GM21515 (cell line): ENCODE measurements around the gene PRDX3.
A peak's percentile ranks its signal among the peaks of the same experiment; 100 is the strongest.
"Not testable (repeated sequence)": the region's sequence is repeated elsewhere in the genome, so short reads cannot be mapped to it uniquely, and the experiment has no call there.

ENCODE experiments used
- ATAC-seq: cut with Tn5 transposase; IDR thresholded peaks from one replicate; pipeline ENCODE4 v1.9.1; 2021; ENCODE audit not compliant: unreplicated experiment

The PRDX3 gene

GRCh38 chr10:119206603-119207365 is 28.2 kb upstream of the PRDX3 start:
- peak; percentile 55 for ATAC-seq

- ATAC-seq = no peak
Measured at GRCh38 chr10:119205894-119206602, 27.4 kb upstream of the PRDX3 start.

DNA sequence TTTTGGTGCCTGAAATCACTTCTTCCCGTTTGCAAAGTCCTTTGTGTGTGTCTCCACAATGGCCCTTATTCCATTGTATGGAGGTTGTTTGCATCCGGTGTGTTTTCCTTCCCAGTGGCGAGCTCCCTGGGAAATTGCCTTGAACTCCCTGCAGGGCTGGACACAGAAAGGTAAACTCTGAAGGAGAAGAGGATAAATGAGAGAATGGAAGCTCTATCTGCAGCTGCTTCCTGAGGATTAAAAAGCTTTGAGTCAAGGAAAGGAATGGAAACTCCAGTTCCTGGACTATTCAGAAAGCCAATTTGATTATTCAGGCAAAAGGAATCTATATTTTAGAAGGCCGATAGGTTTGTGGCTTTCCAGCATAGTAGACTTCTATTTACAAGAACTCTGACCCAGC is 24.4 kb upstream of the PRDX3 start:
- ATAC-seq = no peak

DNA sequence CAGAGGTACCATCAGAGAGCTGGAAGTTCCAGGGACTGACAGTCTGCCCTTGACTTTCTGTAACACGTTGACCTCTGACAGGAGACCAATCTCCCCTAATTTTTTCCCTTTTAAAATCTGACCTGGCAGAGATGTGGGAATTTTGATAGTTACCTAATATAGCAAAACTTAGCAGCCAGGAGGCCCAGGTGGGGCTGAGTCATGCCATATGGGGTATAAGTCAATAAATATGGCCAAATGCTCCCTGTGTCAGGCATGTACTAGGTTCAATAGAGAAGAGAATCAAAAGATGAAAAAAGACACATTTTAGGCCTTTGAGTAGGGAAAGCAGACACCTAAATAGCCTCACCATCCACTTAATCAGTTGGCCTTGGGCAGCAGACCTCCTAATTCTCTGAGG is 22.6 kb upstream of the PRDX3 start:
- no peak for ATAC-seq

- peak; percentile 56 for ATAC-seq
Measured at GRCh38 chr10:119199231-119199992, 20.8 kb upstream of the PRDX3 start.

DNA sequence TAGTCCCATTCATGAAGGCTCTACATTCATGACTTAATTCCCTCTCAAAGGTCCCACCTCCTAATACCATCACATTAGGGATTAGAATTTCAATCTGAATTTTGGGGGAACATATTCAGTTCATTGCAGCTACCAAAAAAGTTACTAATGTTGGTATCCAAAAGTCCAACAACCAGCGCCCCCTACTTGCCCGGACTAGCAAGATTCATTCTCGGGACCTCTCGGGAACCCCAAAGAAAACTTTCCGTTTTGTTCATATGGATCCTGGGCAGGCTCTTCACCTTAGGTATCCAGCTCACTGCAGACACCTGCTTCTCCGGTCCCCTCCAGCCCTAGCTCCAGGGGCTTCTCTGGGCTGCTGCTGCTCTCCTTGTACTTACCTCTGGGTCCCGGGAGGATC is 19.8 kb upstream of the PRDX3 start:
- no peak for ATAC-seq

DNA sequence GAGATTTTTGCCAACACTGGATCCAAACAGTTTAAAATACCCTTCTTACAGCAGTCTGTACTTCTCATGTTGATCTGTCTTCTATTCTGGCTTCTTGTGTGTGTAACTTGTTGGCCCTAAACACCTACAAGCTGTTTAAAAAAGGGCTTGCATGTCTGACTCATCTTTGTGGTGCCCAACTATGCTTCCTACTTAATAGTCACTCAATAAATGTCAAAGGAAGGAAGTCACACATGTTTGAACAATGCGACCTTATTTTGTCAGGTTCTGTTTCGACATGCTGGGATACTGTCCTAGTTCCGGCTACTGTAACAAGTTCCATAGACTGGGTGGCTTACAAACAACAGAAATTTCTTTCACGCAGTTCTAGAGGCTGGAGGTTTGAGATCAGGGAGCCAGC is 19.3 kb upstream of the PRDX3 start:
- ATAC-seq = no peak

DNA sequence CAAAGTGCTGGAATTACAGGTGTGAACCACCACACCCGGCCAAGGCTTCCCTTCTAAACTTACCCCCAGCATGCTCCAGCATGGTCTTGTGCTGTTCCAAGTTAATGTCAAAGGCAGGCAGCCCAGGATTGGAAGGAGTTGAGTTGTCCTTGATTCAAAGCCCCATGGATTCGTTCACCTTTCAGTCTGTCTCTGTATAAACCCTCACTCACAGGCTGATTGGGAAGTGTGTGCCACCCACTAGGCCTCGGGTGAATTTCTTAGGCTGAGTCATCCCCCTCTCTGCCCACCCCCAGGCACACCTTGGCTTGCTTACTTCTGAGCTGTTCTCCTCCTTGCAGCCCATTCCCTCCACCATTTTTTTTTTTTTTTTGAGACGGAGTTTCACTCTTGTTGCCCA is 13.3 kb upstream of the PRDX3 start:
- ATAC-seq = no peak

GRCh38 chr10:119190954-119191785 is 12.6 kb upstream of the PRDX3 start:
- no peak for ATAC-seq

GRCh38 chr10:119190353-119190752 is 11.7 kb upstream of the PRDX3 start:
- ATAC-seq = no peak

DNA sequence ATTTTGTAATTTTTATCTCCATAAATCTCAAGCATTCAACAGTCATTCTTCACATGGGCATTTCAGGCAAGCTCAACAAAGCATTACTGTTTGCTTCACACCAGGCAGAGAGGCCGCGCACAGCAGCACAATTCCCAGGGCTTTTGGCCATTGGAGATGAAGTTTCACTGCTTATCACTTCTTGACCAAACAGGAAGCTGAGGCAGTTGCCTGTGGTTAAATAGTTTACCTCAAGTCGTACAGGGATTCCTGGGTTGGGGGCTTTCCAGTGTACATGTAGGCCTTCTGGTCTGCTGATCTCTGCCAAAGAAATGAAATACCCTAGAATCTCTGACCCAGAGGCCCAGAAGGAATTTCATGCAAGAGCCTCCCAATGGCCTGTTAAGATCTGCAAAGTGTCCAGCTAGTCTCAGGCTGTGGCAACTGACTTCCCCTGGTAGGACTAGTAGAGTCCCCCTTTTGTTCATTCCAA is 11.2 kb upstream of the PRDX3 start:
- no peak for ATAC-seq

DNA sequence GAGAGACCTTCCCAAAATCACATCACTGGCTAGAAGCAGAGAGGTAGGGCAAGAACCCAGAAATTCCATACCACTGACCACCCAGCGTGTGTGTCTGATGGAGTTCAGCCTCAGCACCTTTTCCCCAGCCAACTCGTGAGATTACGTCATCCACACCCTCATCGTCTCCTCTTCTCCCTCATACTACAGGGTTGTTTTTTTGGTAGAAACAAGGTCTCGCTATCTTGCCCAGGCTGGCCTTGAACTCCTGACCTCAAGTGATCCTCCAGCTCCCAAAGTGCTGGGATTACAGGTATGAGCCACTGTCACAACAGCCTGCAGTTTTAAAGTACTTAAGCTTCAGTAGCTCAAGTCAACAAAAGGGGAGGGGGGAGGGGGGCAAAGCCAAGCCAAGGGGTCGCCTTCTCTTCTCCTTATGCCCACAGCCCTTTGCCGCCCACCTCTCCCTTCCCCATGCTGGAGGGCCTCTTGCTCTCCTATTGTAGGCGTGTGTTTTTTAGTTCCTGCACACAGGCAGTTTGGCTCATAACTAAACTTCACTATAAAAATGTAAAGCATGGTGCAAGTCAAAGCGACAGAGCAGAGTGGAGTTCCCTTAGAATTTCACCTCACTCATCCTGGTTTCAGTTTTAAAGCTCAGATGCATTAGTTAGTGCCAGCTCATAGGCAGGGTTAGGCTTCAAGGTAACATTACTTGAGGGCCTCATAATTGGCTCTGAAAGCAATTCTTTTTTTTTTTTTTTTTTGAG is 5.2 kb upstream of the PRDX3 start:
- ATAC-seq = no peak

DNA sequence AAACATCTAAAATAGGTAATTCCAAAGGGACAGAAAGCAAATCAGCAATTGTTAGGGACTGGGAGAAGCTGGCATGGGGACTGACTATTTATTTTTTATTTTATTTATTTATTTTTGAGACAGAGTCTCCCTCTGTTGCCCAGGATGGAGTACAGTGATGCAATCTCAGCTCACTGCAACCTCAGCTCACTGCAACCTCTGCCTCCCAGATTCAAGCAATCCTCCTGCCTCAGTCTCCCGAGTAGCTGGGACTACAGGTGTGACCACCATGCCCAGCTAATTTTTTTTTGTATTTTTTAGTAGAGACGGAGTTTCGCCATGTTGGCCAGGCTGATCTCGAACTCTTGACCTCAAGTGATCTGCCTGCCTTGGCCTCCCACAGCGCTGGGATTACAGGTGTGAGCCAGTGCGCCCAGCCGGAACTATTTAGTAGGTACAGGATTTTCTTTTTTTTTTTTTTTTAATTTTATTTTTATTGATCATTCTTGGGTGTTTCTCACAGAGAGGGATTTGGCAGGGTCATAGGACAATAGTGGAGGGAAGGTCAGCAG is 2.3 kb upstream of the PRDX3 start:
- not testable (repeated sequence) for ATAC-seq

GRCh38 chr10:119177708-119178371 is 772 bp downstream of the PRDX3 start:
- peak; percentile 17 for ATAC-seq

- no peak for ATAC-seq
Measured at GRCh38 chr10:119176166-119176565, 2.4 kb downstream of the PRDX3 start.

- no peak for ATAC-seq
Measured at GRCh38 chr10:119174109-119174508, 4.5 kb downstream of the PRDX3 start.

DNA sequence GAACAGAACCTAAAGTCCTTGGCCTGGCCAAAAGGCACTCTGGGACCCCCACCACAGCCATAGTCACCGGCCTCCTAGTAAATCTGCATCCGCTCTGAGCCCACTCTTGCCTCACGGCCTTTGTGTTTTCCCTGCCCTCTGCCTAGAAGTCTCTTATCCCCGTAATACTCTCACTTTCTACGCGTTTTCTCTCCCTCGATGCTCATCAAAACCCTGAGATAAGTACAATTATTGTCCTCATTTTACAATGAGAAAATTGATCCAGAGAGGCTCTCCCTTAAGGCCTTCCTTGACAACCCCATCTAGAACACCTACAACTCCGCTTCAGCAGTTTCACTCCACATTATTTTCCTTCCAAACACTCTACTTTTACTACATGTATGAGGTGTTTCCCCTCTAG is 11.6 kb downstream of the PRDX3 start:
- no peak for ATAC-seq

DNA sequence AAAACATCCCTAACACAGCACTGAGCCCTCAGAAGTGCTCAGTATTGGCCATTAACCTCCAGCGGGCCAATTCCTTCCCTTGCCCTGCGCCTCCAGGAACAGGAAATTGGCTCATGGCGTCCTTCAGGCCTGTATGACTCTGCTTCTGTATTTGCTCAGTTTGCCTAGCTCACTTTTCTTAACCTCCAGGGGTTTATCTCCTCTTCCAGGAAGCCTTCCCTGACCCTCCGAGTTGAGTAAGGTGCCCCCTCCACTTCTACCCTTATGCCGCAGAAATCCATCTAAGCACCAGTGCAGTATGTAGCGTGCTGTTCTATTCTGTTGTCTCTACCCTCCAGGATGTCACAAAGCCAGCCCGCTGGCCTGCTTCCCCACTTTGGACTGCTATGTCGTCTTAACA is 12.0 kb downstream of the PRDX3 start:
- ATAC-seq = no peak

GRCh38 chr10:119166118-119166500 is 12.5 kb downstream of the PRDX3 start:
- ATAC-seq = no peak
